Activated naive CD4-positive, alpha-beta T cell (primary cell): ENCODE measurements around the gene SERPINA4.

Experiments
- DNase-seq, 4 experiments: peaks; one replicate each; lab custom pipeline; 2025; lab: John Stamatoyannopoulos, UW

SERPINA4 gene

DNA sequence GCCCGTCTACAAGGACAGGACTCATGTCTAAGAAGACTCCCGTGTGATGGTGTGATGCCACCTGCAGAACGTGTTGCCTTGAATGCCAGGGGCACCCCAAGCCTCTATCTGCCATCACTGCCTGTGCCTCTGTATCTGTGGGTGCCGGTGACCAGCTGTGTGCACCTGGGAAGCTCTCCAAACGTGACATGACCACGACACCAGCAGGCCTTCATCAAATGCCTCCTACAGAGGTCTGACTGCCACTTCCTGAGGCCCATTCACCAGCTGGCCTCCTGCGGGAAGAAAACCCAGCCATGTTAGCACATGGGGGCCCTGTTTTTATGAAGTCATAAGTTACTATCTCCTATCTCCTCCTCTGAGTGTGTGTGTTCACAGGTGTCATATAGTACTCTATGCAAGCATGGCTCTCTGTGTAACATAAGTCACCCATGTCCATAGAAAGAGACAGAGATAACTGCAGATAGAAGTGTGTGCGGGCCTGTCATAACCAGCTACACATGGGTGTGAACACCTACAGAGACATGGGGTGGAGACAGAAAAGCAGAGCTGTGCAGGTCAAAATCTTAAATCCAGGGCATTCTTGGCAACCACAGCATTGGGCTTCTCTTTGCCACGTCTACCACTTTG, 18.3 kb upstream of the SERPINA4 start:
- DNase-seq, result no peak

DNA sequence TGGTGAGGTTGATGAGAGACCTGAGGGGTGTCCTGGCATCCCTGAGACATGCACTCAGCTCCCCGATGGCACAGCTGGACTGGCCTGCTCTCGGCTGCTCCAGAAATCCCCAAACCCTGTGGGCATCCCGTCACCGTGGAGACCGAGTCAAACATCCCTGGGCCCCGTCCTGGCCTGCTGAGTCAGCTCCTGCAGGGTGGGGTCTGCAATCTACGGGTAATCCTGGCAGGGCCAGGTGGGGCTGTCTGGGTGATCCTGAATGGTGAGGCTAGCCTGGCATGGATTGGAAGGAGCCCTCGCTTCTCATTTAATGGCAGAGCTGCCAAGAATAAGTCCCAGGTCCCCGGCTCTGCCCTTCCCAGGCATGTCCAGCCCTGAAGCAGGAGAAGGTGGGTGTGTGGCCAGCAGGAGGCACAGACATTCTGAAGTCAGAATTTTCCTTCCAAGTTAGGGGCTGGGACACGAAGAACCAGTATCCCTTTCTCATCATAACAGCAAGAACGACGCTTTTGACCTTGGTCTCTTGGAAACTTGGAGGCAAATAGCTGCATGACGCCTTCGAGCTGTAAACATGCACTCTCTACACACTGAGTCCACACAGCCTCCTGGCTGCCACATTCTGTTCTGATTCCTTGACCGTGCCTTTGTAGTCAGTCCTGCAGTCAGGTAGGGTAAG, 17.7 kb upstream of the SERPINA4 start:
- no peak for DNase-seq

DNA sequence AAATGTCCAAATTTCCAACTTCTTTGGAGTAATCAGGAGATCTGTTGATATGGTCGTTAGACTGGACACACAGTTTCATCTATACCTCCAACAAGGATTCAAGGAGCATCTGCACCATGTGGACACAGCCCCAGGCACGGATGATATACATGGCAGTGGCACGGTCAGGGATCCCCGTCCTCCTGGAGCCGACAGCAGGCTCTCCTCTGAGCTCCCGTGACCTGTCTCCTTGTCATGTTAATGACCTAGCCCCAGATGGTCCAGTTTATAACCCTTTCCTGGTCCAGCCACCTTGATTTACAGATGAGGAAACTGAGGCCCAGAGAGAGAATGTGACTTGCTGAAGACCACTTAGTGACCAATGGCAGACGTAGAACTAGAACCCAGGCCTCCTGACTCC, 16.5 kb upstream of the SERPINA4 start:
- no peak for DNase-seq

DNA sequence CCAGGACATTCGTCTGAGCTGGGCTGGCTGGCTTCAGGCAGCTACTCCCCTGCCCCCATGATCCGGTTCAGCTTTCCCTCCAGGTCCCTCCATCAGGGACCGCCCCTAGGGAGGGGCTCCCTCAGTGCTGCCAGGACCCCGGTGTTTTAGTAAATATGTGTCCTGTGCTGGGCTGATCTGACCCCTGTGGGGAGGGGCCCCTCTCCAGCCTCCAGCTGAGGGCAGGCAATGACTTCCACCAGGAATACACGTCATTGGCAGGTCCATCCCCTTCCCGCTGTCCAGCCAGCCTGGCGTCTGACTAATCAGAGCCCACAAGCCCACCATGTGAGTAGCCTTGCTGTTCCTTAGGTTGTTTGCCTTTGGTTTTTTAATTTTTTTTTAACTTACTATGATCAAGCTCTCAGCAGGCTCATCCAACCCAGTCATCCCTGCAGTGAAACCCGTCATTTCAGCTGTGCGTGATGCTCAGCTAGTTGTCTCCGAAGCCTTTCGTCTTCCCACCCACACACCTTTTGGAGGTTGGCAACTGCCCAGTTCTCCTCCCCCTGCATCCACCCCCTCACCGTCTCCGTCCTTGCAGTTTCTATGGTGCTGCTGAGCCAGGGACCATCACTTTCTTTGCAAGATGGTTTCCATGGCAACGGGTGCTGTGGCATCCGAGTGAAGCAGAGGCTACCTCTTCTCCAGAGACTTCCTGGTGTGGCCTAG, 16.0 kb upstream of the SERPINA4 start:
- no peak for DNase-seq

DNA sequence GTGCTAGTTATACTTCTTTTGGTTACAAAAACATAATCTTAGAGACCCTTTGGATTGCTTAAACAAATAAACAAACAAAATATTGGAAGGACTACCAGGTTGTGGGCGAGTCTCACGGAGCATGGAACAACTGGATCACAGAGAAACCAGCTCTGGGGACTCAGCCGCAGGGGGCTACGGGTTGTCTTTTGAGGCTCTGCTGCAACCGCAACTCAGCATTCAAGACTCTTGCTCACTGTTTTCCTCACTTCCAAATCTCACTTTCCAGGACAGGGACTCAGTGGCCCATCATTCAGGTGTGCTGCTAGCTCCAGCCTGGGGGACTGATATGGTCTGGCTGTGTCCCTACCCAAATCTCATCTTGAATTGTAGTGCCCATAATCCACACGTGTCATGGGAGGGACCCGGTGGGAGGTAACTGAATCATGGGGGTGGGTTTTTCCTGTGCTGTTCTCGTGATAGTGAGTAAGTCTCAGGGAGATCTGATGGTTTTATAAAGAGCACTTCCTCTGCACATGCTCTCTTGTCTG, 14.0 kb upstream of the SERPINA4 start:
- DNase-seq, result no peak

DNA sequence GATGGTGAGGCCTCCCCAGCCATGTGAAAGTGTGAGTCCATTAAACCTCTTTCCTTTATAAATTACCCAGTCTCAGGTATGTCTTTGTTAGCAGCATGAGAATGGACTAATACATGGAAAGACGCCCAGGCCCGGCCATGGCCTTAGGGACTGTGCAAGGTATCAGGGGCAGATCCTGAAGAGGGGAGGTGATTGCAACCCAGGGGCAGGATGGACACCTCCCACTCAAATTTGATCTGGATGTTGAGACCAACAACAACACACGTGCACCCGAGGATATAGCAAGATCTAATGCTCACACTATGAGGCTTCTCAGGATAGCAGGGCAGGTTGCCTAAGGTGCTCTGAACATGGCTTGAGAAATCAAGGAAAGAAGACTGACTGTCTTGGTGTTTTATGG, 13.5 kb upstream of the SERPINA4 start:
- DNase-seq, result no peak

DNA sequence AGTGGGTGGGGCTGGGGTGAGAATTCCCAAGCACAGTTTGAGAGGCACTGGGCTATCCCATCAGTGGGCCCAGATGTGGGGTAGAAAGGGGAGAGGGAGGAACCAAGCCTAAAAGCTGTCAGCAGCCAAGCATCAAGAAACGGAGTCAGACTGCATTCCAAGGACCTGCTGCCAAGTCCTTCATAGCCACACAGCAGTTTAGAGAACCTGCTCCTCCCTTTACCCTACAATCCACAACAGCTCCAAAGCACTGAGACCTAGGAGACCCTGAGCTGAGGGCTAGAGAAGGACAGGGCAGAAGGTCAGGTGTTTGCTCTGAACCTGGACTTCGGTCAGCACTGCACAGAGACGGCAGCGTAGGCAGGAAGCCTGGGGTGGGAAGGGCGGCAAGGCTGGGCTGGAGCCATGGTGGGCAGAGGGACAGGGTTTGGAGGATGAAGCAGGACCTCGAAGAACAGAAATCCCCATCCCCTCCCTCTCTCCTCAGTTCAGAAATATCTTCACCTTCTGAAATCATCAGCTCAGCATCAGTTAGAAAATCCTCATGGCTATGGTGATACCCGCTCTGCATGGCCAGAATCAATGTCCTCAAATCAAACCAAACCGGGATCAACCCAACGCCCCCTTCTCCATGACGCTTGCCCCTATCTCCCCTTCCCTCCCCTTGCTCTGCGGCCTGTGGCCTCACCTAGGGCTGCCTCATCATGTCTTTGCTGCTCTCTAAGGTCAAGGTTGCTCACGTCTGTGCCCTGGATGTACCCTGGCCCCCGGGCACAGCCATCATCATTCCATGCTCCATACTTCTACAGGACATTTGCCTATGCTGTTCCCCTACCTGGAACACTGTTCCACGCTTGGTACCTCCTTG, 12.9 kb upstream of the SERPINA4 start:
- no peak for DNase-seq

DNA sequence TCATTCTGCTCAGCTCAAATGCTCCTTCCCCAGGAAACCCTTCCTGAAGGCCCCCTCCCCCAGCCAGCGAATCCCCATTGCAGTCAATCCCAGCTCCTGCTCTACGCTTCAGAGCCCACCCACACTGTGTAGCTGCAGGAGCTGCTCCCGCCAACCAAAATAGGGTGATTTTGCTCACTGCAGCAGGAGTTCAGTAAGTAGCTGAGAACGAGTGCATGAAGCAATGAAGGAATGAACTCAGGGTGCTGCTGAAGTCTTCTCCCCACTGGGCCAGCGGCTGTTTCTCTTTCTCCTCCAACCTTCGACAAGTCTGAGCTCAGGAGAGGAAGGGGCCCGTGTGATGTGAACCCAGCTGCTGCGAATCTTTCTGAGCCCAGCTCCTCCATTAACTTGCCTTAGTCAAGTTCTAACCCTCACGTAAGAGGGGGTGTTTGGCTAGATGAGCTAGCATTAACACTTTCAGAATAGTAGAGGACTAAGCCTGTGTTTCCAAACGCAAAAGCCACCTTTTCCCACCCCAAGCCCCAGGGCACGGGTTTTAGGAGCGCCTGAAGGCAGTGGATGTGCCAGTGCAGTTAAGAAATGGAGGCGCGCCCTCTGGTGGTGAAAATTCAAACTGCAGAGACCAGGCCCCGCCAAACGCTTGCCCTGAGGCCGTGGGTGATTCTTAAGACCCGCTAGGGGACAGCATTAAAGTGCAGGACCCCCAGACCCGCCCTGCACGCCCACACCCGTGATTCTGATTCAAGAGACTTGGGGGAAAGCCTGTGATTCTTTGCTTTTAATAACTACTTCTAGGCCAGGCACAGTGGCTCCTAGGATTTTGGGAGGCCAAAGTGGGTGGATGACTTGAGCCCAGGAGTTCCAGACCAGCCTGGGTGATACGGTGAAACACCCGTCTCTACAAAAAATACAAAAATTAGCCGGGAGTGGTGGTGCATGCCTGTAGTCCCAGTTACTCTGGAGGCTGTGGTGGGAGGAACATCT, 11.9 kb upstream of the SERPINA4 start:
- DNase-seq, result peak; percentile 5 to 40 (median 6)

DNA sequence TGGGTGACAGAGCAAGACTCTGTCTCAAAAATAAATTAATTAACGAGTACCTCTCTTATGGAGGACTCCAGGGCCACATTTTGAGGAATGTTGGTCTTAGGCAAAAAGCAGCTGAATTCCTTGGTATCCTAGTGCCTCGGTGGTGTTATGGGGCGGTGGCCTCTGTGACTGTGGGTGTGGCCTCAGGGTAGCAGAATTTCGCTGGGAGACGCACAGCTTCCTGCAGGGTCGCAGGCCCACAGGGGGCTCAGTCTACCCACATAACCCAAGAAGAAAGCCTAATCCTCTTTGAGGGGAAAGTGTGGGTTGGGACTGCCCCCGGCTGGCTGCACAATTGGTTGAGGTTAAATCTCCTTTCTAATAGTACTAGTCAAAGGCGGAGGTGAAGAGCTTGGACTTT, 11.2 kb upstream of the SERPINA4 start:
- DNase-seq, result no peak

DNA sequence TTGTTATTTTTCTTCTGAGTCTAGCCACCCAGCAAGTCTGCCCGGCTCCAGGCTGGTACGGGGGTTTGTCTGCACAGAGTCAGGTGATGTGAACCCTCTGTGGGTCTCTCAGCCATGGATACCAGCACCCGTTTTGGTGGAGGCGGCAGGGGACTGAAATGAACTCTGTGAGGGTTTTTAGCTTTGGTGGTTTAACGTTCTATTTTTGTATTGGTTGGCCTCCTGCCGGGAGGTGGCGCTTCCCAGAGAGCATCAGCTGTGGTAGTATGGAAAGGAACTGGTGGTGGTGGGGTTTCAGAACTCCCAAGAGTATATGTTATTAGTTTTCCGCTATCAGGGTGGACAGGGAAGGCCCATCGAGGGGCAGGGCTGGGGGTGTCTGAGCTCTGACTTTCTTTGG, 5.3 kb upstream of the SERPINA4 start:
- no peak for DNase-seq

DNA sequence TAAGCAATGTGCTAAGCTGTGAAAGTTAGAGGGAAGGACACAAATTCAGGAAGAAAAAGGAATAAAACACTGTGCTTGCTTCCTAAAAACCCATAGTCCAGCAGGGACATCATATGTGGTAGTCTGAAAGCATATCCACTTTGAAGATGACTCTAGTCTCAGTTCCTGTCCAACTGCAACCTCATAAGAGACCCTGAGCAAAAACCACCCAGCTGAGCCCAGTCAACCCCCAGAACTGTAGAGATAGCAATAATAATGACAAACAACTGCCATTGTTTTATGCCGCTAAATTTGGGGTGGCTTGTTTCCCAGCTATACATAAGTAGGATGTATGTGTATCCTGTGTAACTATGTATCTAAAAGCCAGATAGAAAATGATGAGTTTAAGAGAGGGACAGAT, 3.9 kb upstream of the SERPINA4 start:
- DNase-seq, result no peak

DNA sequence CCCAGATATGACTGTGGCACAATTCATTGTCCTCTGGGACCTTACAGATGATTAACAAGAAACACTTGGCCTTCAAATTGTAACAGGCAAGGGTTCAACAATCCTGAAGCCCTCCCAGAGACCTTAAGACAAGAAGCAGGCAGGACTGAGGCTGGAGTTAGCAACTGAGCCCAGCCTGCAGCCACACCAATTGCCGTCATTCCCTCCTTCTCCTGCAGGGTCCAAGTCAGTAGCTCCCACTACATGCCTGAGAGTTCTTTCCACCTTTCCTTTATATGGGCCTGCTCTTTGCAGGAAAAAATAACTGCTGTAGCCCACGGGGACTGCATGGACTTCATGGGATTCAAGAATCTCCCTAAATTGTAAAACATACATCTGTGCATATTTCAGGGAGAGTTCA, 2.4 kb upstream of the SERPINA4 start:
- DNase-seq, result no peak

DNA sequence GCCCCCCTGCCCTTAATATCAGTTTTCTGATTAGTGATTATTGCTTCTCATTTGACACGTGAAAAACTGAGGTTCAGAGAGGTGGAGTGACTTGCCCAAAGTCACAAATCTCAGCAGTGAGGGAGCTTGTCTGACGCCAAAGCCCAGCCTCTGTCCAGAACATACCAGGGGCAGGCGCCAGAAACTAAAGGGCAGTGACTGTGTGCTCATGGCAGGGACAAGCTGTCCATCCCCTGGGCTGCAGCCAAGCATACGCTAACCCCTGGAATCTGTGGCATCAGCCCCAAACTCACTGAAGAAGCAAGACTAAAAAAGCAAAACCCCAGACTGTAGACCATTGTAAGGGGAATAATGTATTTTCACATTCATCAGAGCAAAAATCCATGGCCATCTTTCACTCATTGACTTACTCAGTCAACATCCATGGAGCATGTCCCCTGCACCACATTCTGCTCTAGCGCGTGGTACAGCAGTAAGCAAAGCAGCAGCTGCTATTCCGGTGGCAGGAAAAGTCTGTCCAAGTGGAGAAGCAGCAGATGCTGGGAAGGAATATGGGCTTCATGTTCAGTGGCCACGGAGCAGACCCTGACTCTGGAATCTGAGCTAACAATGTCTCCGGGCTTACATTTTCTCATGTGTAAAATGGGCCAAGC, 1.5 kb upstream of the SERPINA4 start:
- no peak for DNase-seq

DNA sequence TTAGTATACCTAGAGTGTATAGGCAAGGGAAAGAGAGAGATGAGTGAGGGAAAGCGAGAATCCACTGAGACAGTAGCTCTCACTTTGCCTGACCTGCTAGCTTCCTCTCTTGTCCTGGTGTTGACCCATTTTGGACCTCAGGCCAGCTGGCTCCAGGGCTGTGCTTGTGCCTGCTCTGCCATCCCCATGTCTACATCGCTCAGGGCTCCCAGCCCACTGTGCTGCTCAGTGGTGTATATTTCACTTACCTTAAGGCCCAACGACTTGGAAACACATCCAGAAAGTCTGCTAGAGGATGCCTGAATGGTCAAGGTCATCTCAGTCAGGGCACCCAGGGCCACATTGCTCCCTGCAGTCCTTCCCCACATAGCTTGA, 964 bp upstream of the SERPINA4 start:
- DNase-seq, result no peak

DNA sequence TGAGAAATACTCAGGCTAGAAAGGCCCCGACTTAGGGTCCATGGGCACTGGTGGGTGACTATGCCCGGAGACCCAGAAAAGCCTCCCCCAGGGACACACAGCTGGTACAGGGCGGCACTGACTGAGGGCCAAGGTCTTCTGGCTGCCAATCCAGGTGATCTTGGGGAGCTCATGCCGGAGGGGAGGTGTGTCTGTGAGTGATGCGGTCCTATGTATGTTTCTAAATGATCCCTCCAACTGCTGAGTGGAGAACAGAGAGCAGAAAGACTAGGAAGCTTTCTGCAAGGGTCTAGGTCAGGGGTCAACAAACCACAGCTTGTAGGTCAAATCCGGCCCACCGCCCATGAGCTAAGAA, 391 bp downstream of the SERPINA4 start:
- no peak for DNase-seq

DNA sequence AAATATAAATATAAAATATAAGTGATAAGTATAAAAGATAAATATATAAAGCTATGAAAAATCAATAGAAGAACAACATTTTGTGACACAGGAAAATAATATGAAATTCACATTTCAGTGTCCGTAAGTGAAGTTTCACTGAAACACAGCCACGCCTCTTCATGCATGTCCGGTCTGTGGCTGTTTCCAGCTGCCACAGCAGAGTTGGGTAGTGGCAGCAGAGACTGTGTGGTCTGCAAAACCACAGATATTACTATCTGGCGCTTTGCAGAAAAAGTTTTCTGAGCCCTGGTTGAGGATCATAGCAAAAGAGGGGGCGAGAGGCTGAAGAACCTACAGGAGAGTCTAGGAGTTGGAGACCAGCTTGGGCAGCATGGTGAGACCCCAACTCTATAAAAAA, 780 bp downstream of the SERPINA4 start:
- DNase-seq, result no peak

DNA sequence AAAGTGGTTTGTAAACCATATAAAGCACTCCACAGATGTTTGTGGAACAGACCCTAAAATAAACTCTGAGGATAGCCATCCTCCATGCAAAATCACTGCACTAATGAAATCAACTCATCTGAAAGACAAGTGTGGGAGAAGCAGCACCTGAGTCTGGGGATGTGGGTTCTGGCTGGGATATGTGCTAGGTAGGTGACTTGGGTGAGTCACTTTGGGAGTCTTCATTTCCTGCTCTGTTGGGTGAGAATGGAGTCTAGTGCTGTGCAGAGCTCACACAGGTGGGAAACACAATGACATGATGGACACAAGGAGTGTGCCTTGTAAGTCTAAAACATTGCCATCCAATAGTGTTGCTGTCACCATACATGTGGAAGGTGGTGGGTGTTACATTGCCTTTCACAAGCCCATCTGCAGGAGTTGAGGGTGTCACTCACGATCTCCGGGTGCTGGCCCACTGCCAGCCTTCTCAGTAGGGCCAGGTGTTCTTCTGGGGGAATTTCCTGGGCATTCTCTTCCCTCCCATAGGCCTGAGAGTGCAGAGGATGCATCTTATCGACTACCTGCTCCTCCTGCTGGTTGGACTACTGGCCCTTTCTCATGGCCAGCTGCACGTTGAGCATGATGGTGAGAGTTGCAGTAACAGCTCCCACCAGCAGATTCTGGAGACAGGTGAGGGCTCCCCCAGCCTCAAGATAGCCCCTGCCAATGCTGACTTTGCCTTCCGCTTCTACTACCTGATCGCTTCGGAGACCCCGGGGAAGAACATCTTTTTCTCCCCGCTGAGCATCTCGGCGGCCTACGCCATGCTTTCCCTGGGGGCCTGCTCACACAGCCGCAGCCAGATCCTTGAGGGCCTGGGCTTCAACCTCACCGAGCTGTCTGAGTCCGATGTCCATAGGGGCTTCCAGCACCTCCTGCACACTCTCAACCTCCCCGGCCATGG, 2.0 kb downstream of the SERPINA4 start:
- no peak for DNase-seq

DNA sequence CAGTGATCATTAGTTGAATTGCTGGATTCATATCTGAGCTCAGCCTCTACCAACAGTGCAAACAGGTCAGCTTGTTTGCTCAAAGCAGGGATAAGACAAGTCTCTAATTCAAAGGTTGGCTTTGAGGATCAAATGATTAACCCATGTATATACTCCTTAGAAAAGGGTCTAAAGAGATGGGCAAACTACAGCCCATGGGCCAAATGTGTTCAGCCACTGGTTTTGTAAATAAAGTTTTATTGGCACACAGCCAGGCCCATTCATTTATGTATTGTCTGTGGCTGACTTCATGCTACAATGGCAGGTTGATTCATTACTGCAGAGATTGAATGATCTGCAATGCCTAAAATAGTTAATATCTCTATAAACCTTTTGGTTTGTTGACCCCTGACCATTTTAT, 3.1 kb downstream of the SERPINA4 start:
- DNase-seq, result no peak

DNA sequence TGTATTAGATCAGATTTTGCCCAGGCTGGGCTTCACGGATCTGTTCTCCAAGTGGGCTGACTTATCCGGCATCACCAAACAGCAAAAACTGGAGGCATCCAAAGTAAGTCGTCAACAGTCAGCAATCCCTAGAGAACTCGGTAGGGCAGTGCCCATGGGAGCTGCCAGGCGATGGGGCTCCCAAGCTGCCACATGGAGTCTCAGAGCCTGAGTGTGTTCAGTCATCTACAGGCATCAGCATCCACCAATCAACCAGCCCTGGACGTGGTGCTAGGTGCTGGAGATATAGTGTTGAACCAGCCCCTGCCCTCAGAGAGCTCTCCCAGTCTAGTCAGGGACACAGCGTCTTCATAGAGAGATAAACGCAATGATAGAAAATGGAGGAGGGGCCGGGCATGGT, 6.9 kb downstream of the SERPINA4 start:
- DNase-seq, result no peak
